ENCODE results near the gene FAM53A. TPM values are rescaled to one million over a fixed set of nuclear protein-coding genes. Genes with fewer than 3 reads are reported as not detected.
A peak's percentile ranks its signal among the peaks of the same experiment; 100 is the strongest.

FAM53A gene
- total RNA-seq, 1 donor from 2014 or later, result 1.7 TPM

DNA sequence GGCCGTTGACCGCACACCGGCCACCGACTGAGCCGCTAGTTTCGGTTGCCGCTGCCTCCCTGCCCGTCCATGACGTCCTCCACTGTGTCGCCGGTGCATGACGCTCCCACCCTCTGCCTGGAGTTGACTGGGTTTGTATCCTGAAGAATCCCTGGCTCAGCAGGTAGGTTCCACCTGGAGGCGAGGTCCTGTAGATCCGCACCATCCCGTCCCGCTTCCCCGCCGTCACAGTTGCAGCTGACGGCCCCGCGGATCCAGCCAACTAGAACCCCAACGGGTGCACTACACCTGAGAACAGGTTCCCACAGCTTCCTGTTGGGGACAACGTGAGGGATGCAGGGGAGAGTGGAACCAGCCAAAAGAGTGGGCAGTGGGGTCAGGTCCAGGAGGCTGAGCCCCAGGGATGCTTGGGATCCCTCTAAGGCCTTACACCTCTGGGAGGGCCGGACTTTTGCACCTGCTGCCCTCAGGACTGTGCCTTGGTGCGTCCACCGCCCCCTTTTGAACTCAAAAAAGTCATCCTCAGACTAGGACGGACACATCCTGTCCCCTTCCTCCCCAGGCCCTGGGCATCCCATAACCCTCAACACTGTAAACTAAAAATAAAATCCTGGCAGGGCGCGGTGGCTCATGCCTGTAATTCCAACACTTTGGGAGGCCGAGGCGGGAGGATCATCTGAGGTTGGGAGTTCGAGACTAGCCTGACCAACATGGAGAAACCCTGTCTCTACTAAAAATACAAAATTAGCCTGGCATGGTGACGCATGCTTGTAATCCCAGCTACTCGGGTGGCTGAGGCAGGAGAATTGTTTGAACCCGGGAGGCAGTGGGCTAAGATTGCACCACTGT lies 29.1 kb upstream of the FAM53A start:
- Histone ChIP-seq H3K27ac (peak overlapping the region; percentile 99), H3K9me3 (no peaks in the 10 kb centered on the region), H3K27me3 (ENCODE audit: low read depth) (no peaks in the 10 kb centered on the region), H3K36me3 (peaks cover 42% of the 10 kb centered on the region), H3K4me1 (peaks cover 62% of the 10 kb centered on the region), H3K4me3 (peak overlapping the region; percentile 95)
- ATAC-seq (peak; percentile 2 to 4), DNase-seq (peak; percentile 46)
- TF ChIP-seq, protein P1, sequence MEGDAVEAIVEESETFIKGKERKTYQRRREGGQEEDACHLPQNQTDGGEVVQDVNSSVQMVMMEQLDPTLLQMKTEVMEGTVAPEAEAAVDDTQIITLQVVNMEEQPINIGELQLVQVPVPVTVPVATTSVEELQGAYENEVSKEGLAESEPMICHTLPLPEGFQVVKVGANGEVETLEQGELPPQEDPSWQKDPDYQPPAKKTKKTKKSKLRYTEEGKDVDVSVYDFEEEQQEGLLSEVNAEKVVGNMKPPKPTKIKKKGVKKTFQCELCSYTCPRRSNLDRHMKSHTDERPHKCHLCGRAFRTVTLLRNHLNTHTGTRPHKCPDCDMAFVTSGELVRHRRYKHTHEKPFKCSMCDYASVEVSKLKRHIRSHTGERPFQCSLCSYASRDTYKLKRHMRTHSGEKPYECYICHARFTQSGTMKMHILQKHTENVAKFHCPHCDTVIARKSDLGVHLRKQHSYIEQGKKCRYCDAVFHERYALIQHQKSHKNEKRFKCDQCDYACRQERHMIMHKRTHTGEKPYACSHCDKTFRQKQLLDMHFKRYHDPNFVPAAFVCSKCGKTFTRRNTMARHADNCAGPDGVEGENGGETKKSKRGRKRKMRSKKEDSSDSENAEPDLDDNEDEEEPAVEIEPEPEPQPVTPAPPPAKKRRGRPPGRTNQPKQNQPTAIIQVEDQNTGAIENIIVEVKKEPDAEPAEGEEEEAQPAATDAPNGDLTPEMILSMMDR (IDR thresholded peaks at IDR 0.05), result no peak
- intact Hi-C loops (cut with DNase I), result no loop called here

DNA sequence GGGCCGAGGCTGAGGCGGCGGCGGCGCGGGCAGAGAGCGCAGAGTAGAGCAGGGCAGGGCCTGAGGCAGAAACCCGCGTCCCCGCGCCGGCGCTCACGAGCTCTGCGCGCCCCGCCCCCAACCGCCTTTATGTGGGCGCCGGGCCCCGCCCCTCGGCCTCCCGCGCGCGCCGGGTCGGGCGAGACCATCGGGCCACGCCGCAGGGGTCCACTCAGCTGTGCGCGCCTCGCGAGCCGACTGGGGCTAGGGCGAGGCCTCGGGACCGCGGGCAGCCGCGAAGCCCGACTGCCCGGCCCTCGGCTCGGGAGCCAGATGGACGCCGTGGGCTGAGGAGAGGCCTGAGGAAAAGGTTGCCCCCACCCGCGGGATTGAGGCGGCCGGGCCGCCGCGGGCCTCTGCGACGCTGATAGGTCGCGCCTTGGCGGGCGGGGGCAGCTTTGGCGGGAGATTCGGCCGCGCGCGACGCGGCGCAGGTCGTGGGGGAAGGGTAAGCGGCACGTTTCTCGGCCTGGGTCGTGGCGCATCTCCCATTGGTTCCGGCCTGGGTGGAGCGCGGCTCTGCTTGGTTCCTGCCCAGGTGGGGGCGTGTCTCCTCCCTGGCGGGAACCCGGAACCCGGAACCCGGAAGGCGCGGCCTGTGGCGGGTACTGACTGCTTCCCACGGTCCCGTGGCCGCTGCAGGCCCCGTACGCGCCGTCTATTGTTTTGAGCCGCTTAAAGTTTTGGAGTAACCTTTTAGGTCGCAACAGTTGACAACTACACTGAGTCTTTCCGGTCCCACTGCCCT lies 28.3 kb upstream of the FAM53A start, which contains the start of gene SLBP:
Gene SLBP, minus strand, starts transcription at position 104 of the 787 bp plus-strand sequence. CDS start 131 bp downstream, outside the sequence.
- Histone ChIP-seq H3K4me1 (peaks cover 65% of the 10 kb centered on the region), H3K27me3 (ENCODE audit: low read depth) (no peaks in the 10 kb centered on the region), H3K9me3 (no peaks in the 10 kb centered on the region), H3K4me3 (peak within 1 kb of the TSS; percentile 95), H3K36me3 (peaks cover 34% of the 10 kb centered on the region), H3K27ac (peak within 1 kb of the TSS; percentile 99)
- TF ChIP-seq, protein P1 (IDR thresholded peaks at IDR 0.05), result no peak
- ATAC-seq, result peak; percentile 97 to 98
- intact Hi-C loops (cut with DNase I), result no loop called here
- DNase-seq, result peak; percentile 99

DNA sequence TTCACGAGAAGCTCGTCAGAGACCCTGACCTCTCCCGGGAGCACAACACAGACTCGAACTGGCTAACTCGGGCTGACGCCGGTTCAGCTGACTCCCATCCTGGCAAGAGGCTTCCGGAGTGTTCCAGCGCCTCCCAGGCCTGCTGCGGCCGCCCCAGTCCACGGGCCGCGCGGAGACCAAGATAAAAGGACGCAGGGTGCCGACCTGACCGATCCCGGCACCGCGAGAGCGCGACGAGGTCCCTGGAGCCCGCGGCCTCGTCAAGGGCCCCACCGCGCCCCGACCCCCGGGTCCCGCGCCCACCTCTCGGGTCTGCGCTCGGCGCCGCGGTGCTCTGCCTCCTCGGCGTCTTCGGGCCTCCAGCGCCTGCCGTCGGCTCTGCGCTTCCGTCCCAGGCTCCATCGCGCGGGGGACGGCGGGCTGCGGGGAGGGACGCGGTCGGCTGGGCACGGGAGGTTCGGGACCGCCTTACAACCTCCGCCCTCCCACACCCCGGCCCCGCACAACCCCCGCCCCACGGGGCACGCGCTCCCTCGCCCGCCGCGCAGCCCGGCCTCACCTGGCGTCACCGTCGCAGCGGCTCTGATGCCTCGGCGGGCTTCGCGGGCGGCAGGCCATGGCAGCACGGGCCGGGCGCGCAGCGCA lies 27.6 kb upstream of the FAM53A start:
- H3K36me3 ChIP-seq, result peaks cover 27% of the 10 kb centered on the region
- peak; percentile 70 for DNase-seq
- H3K9me3 ChIP-seq, result no peaks in the 10 kb centered on the region
- peak overlapping the region; percentile 95 for H3K4me3 ChIP-seq
- ATAC-seq, result peak; percentile 42 to 53
- intact Hi-C loops (cut with DNase I), result no loop called here
- peaks cover 65% of the 10 kb centered on the region for H3K4me1 ChIP-seq
- TF ChIP-seq, protein P1 (IDR thresholded peaks at IDR 0.05), result no peak
- peak overlapping the region; percentile 99 for H3K27ac ChIP-seq
- no peaks in the 10 kb centered on the region for H3K27me3 ChIP-seq (ENCODE audit: low read depth)

DNA sequence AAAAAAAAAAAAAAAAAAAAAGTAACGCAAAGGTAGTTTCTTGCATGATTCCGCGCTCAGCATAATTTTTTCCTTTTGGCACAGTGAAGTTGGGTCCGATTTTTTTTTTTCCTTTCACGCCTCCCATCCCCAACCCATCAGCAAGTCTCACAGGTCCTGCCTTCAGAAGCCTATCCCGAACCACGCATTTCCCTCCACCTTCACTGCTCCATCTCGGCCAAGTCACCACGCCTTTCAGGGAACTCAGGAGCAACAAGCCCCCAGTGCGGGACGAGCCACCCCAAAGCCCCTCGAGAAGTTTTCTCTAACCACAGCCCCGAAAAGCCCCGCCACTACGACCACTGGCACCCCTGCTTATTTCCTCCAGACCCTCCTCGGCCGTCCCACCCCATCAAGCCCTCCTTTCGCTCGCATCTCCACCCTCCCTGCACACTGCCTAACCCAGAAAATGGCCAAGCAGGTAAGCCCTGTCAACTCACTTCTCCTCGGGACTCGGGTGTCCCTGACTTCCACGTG lies 27.0 kb upstream of the FAM53A start:
- Histone ChIP-seq H3K27ac (peak overlapping the region; percentile 99), H3K36me3 (peaks cover 27% of the 10 kb centered on the region), H3K4me1 (peaks cover 65% of the 10 kb centered on the region), H3K27me3 (ENCODE audit: low read depth) (no peaks in the 10 kb centered on the region), H3K9me3 (no peaks in the 10 kb centered on the region), H3K4me3 (peak overlapping the region; percentile 95)
- intact Hi-C loops (cut with DNase I), result no loop called here
- ATAC-seq (no peak), DNase-seq (no peak)
- TF ChIP-seq, protein P1 (IDR thresholded peaks at IDR 0.05), result no peak

DNA sequence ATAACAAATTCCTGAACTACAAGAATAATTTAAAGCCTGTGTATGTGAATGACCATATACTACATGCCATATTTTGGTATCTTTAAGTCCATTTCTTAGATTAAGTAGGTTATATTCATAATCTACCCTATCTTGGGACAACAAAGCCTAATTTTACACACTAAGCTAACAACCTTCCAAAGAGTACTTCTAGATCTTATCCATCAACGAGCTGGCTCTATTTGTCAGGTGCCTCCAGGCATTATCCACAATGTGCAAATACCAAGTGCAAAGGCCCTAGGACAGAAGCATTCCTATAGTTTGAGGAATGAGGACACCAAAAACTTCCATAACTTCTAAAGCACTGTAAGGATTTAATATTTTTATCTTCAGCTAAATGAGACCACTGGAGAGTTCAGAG lies 24.5 kb upstream of the FAM53A start:
- DNase-seq (no peak), ATAC-seq (no peak)
- no peaks in the 10 kb centered on the region for H3K27me3 ChIP-seq (ENCODE audit: low read depth)
- H3K36me3 ChIP-seq, result peaks cover 37% of the 10 kb centered on the region
- H3K4me3 ChIP-seq, result no peak overlapping the region
- intact Hi-C loops (cut with DNase I), result no loop called here
- TF ChIP-seq, protein P1 (IDR thresholded peaks at IDR 0.05), result no peak
- H3K27ac ChIP-seq, result no peak overlapping the region
- H3K9me3 ChIP-seq, result no peaks in the 10 kb centered on the region
- peaks cover 42% of the 10 kb centered on the region for H3K4me1 ChIP-seq

Measured in lower lobe of right lung (tissue), 2 donors.